ENCODE data around the gene PPM1E. TPM values are rescaled to one million over a fixed set of nuclear protein-coding genes. Genes with fewer than 3 reads are reported as not detected.

Gene PPM1E
- total and polyA plus RNA-seq, 7 experiments from 2014 or later: 0.07 TPM; not detected in 6

- H3K4me3 Mint-ChIP-seq: peak overlapping the region; percentile 71 to 92 (median 78)
- Histone ChIP-seq H3K9me3 (ENCODE audit: control insufficient read depth in 2 of 3, low read length in 3 of 3) (no peaks in the 10 kb centered on the region), H3K27me3 (ENCODE audit: control insufficient read depth in 2 of 2, insufficient read depth in 2 of 2, low read length in 2 of 2) (peaks cover 10 to 22% of the 10 kb centered on the region in 2 donors), H3K4me3 (ENCODE audit: low read length) (peak overlapping the region; percentile 58), H3K4me1 (ENCODE audit: control insufficient read depth in 2 of 2, insufficient read depth in 2 of 2, low read length in 2 of 2) (peaks cover 5 to 10% of the 10 kb centered on the region in 2 donors), H3K36me3 (ENCODE audit: control insufficient read depth in 2 of 3, insufficient read depth in 3 of 3, low read length in 3 of 3) (no peaks in the 10 kb centered on the region), H3K27ac (ENCODE audit: low read depth, low read length) (no peak overlapping the region)
- CTCF ChIA-PET: no interaction called here
- POLR2A ChIA-PET: no interaction called here
- H3K27ac Mint-ChIP-seq: no peak overlapping the region
- ATAC-seq (no peak), DNase-seq (no peak)
- peaks cover 8 to 17% (median 12%) of the 10 kb centered on the region in 7 donors for H3K4me1 Mint-ChIP-seq
- intact Hi-C loops (cut with micrococcal nuclease): no loop called here
- H3K9me3 Mint-ChIP-seq: peaks cover 0 to 4% (median 0%) of the 10 kb centered on the region in 11 donors
- peaks cover 0 to 7% (median 3%) of the 10 kb centered on the region in 5 donors for H3K36me3 Mint-ChIP-seq
- peaks cover 41 to 70% (median 58%) of the 10 kb centered on the region in 5 donors for H3K27me3 Mint-ChIP-seq
These were observed 431 bp upstream of the PPM1E start for GRCh38 chr17:58755269-58755576.

DNA sequence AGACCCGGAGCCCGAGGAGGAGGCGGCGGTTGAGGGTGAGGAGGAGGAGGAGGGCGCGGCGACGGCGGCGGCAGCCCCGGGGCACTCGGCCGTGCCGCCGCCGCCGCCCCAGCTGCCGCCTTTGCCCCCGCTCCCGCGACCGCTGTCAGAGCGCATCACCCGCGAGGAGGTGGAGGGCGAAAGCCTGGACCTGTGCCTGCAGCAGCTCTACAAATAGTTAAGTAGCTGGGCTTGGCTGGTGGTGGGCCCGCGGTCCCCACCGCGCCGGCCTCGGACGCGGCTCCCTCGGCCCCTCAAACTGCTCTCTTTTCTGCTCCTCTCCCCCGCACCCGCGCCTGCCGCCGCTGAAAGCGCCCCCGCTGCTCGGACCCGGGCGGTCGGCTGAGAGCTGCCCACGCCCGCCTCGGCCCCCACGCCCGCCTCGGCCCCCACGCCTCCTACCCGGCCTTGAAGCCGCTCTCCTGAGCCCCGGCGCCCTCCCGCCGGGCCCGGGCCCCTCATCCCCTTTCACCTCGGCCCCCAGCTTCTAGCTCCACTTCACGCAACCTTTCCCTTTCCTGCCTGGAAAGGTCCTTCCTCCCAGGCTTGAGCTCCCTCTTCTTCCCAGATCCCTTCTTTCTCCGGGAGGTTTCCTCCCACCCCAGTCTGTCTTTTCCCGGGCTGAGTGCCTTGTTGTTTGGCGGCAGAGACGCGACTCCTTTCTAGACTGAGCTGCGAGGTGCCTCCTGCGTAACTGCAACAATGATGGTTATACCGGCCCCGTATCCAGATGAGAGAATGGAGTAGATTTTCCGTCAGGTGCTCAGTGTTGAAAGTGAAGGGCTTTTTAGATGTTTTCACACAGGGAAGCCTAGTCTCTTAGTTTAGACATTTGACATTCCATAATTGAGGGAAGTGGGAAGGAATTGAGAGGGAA lies 850 bp downstream of the PPM1E start:
- ChIA-PET CTCF (interaction anchor here (0.7 to 1.3 kb wide), 2 partner anchors 27 to 46 kb away, joined by 3 to 4 read pairs; no protein-coding TSS in a partner anchor), POLR2A (no interaction called here)
- H3K4me3 ChIP-seq (ENCODE audit: low read length): peak overlapping the region; percentile 58
- Mint-ChIP-seq H3K4me1 (peaks cover 8 to 17% (median 12%) of the 10 kb centered on the region in 7 donors), H3K36me3 (peaks cover 0 to 7% (median 3%) of the 10 kb centered on the region in 5 donors), H3K27ac (no peak overlapping the region), H3K9me3 (peaks cover 0 to 4% (median 0%) of the 10 kb centered on the region in 11 donors), H3K27me3 (peaks cover 54 to 78% (median 66%) of the 10 kb centered on the region in 5 donors), H3K4me3 (peak overlapping the region; percentile 79 to 95 (median 92))
- intact Hi-C loops (cut with micrococcal nuclease): no loop called here
- DNase-seq (peak in 4 of 9 donors; percentile 3 to 23 (median 10)), ATAC-seq (peak; percentile 16)
- peaks cover 5 to 10% of the 10 kb centered on the region in 2 donors for H3K4me1 ChIP-seq (ENCODE audit: control insufficient read depth in 2 of 2, insufficient read depth in 2 of 2, low read length in 2 of 2)
- H3K36me3 ChIP-seq (ENCODE audit: control insufficient read depth in 2 of 3, insufficient read depth in 3 of 3, low read length in 3 of 3): no peaks in the 10 kb centered on the region
- no peak overlapping the region for H3K27ac ChIP-seq (ENCODE audit: low read depth, low read length)
- H3K9me3 ChIP-seq (ENCODE audit: control insufficient read depth in 2 of 3, low read length in 3 of 3): no peaks in the 10 kb centered on the region
- H3K27me3 ChIP-seq (ENCODE audit: control insufficient read depth in 2 of 2, insufficient read depth in 2 of 2, low read length in 2 of 2): peaks cover 10 to 25% of the 10 kb centered on the region in 2 donors

GRCh38 chr17:58757162-58757613 lies 1.5 kb downstream of the PPM1E start:
- Histone ChIP-seq H3K4me3 (ENCODE audit: low read length) (no peak overlapping the region), H3K27me3 (ENCODE audit: control insufficient read depth in 2 of 2, insufficient read depth in 2 of 2, low read length in 2 of 2) (peaks cover 12 to 25% of the 10 kb centered on the region in 2 donors), H3K9me3 (ENCODE audit: control insufficient read depth in 2 of 3, low read length in 3 of 3) (no peaks in the 10 kb centered on the region), H3K36me3 (ENCODE audit: control insufficient read depth in 2 of 3, insufficient read depth in 3 of 3, low read length in 3 of 3) (no peaks in the 10 kb centered on the region), H3K4me1 (ENCODE audit: control insufficient read depth in 2 of 2, insufficient read depth in 2 of 2, low read length in 2 of 2) (peaks cover 5 to 10% of the 10 kb centered on the region in 2 donors), H3K27ac (ENCODE audit: low read depth, low read length) (no peak overlapping the region)
- Mint-ChIP-seq H3K36me3 (peaks cover 0 to 7% (median 3%) of the 10 kb centered on the region in 5 donors), H3K27me3 (peaks cover 60 to 78% (median 71%) of the 10 kb centered on the region in 5 donors), H3K9me3 (peaks cover 0 to 4% (median 0%) of the 10 kb centered on the region in 11 donors), H3K27ac (no peak overlapping the region), H3K4me1 (peaks cover 8 to 17% (median 12%) of the 10 kb centered on the region in 7 donors), H3K4me3 (peak overlapping the region; percentile 79 to 95 (median 92))
- ChIA-PET POLR2A (no interaction called here), CTCF (interaction anchor here (0.7 to 1.3 kb wide), 3 partner anchors 9 to 46 kb away, joined by 3 to 4 read pairs (median 3); no protein-coding TSS in a partner anchor)
- no peak for ATAC-seq
- intact Hi-C loops (cut with micrococcal nuclease): no loop called here
- DNase-seq: no peak

- H3K4me1 ChIP-seq (ENCODE audit: control insufficient read depth in 2 of 2, insufficient read depth in 2 of 2, low read length in 2 of 2): peaks cover 5 to 10% of the 10 kb centered on the region in 2 donors
- Mint-ChIP-seq H3K4me3 (peak overlapping the region in 1 of 10 donors; percentile 41), H3K4me1 (peaks cover 8 to 17% (median 12%) of the 10 kb centered on the region in 7 donors), H3K27me3 (peaks cover 58 to 72% (median 66%) of the 10 kb centered on the region in 5 donors), H3K27ac (no peak overlapping the region), H3K9me3 (peaks cover 0 to 4% (median 0%) of the 10 kb centered on the region in 11 donors), H3K36me3 (peaks cover 0 to 6% (median 3%) of the 10 kb centered on the region in 5 donors)
- no peak overlapping the region for H3K4me3 ChIP-seq (ENCODE audit: low read length)
- H3K36me3 ChIP-seq (ENCODE audit: control insufficient read depth in 2 of 3, insufficient read depth in 3 of 3, low read length in 3 of 3): no peaks in the 10 kb centered on the region
- POLR2A ChIA-PET: no interaction called here
- H3K27me3 ChIP-seq (ENCODE audit: control insufficient read depth in 2 of 2, insufficient read depth in 2 of 2, low read length in 2 of 2): peaks cover 12 to 25% of the 10 kb centered on the region in 2 donors
- DNase-seq: no peak
- CTCF ChIA-PET: no interaction called here
- ATAC-seq: no peak
- intact Hi-C loops (cut with micrococcal nuclease): no loop called here
- no peaks in the 10 kb centered on the region for H3K9me3 ChIP-seq (ENCODE audit: control insufficient read depth in 2 of 3, low read length in 3 of 3)
- H3K27ac ChIP-seq (ENCODE audit: low read depth, low read length): no peak overlapping the region
These were observed 3.2 kb downstream of the PPM1E start for GRCh38 chr17:58758890-58759289.

DNA sequence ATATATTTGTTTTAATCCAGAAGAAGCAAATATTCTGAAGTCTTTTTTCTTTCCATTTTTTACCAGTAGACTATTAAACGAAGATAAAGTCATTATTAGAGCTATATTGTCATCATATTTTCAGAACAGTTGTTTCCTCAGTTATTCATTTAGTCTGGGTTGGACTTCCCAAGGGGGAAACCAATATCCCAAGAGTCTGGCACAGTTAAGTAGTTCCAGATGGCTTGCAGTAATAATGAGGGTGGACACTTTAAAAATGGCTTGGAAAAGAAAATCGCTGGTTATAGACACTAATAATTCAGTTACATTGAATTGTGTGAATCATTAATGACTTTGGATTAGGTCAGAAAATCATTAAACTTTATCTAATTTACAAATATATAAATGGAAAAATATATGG lies 3.9 kb downstream of the PPM1E start:
- H3K4me1 Mint-ChIP-seq: peaks cover 8 to 17% (median 12%) of the 10 kb centered on the region in 7 donors
- intact Hi-C loops (cut with micrococcal nuclease): no loop called here
- CTCF ChIA-PET: no interaction called here

DNA sequence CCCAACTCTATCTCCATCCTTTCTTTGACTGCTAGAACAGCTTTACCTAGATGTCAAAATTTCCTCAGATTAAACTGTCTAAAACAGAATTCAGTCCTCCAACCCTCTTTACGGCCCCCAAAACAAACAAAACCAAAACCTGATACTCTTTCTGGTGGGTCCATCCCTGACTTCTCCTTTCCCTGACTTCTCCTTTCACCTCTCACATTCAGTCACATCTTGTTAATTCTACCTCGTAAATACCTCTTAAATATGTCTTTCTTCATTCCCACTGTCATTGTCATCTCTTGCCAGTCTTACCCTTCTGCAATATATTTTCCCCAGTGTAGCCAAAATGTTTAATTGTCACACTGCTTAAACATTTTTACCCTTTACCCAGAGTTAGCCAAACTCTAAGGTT lies 4.6 kb downstream of the PPM1E start:
- ChIA-PET POLR2A (no interaction called here), CTCF (no interaction called here)
- Mint-ChIP-seq H3K36me3 (peaks cover 0 to 5% (median 3%) of the 10 kb centered on the region in 5 donors), H3K27ac (no peak overlapping the region), H3K4me3 (no peak overlapping the region), H3K4me1 (peaks cover 6 to 14% (median 9%) of the 10 kb centered on the region in 7 donors), H3K9me3 (peaks cover 0 to 4% (median 0%) of the 10 kb centered on the region in 11 donors), H3K27me3 (peaks cover 55 to 64% (median 61%) of the 10 kb centered on the region in 5 donors)
- intact Hi-C loops (cut with micrococcal nuclease): no loop called here
- H3K4me1 ChIP-seq (ENCODE audit: control insufficient read depth in 2 of 2, insufficient read depth in 2 of 2, low read length in 2 of 2): peaks cover 5 to 10% of the 10 kb centered on the region in 2 donors
- no peaks in the 10 kb centered on the region for H3K9me3 ChIP-seq (ENCODE audit: control insufficient read depth in 2 of 3, low read length in 3 of 3)
- no peaks in the 10 kb centered on the region for H3K36me3 ChIP-seq (ENCODE audit: control insufficient read depth in 2 of 3, insufficient read depth in 3 of 3, low read length in 3 of 3)
- peaks cover 12 to 25% of the 10 kb centered on the region in 2 donors for H3K27me3 ChIP-seq (ENCODE audit: control insufficient read depth in 2 of 2, insufficient read depth in 2 of 2, low read length in 2 of 2)
- no peak overlapping the region for H3K4me3 ChIP-seq (ENCODE audit: low read length)
- ATAC-seq: no peak
- DNase-seq: no peak
- H3K27ac ChIP-seq (ENCODE audit: low read depth, low read length): no peak overlapping the region

More for the DNA sequence above, 3.9 kb downstream of the PPM1E start:
- Mint-ChIP-seq H3K9me3 (peaks cover 0 to 4% (median 0%) of the 10 kb centered on the region in 11 donors), H3K4me3 (no peak overlapping the region), H3K27me3 (peaks cover 58 to 69% (median 64%) of the 10 kb centered on the region in 5 donors), H3K36me3 (peaks cover 0 to 5% (median 3%) of the 10 kb centered on the region in 5 donors), H3K27ac (no peak overlapping the region)
- Histone ChIP-seq H3K4me1 (ENCODE audit: control insufficient read depth in 2 of 2, insufficient read depth in 2 of 2, low read length in 2 of 2) (peaks cover 5 to 10% of the 10 kb centered on the region in 2 donors), H3K4me3 (ENCODE audit: low read length) (no peak overlapping the region), H3K27me3 (ENCODE audit: control insufficient read depth in 2 of 2, insufficient read depth in 2 of 2, low read length in 2 of 2) (peaks cover 12 to 25% of the 10 kb centered on the region in 2 donors), H3K36me3 (ENCODE audit: control insufficient read depth in 2 of 3, insufficient read depth in 3 of 3, low read length in 3 of 3) (no peaks in the 10 kb centered on the region), H3K9me3 (ENCODE audit: control insufficient read depth in 2 of 3, low read length in 3 of 3) (no peaks in the 10 kb centered on the region), H3K27ac (ENCODE audit: low read depth, low read length) (no peak overlapping the region)
- ATAC-seq: no peak
- no peak for DNase-seq
- POLR2A ChIA-PET: no interaction called here
